KMS-11 (cell line): ENCODE measurements around the gene CAPZB.

Experiments used
- H2AFZ ChIP-seq: fragments of 200-600 bp; sonication (generic); 2 replicates; pipeline ENCODE4 v1.6.1; 2016; ENCODE audit warnings: antibody characterized with exemption, mixed run types, low read depth
- H3K27ac ChIP-seq: fragments of 200-600 bp; sonication (generic); 2 replicates; pipeline ENCODE4 v1.6.1; 2016; ENCODE audit warnings: mild to moderate bottlenecking, mixed run types
- H3K27me3 ChIP-seq: fragments of 200-600 bp; sonication (generic); 2 replicates; pipeline ENCODE4 v1.6.1; 2017; ENCODE audit warnings: mild to moderate bottlenecking, low read depth, mixed run types, moderate library complexity; ENCODE audit not compliant: insufficient read depth
- H3K36me3 ChIP-seq: fragments of 200-600 bp; sonication (generic); 2 replicates; pipeline ENCODE4 v1.6.1; 2017; ENCODE audit warnings: mild to moderate bottlenecking, mixed run types; ENCODE audit not compliant: insufficient read depth
- H3K4me1 ChIP-seq: fragments of 200-600 bp; sonication (generic); 2 replicates; pipeline ENCODE4 v1.6.1; 2016; ENCODE audit warnings: mild to moderate bottlenecking, low read depth, mixed run types; ENCODE audit not compliant: poor library complexity, severe bottlenecking
- H3K4me2 ChIP-seq: fragments of 200-600 bp; sonication (generic); 2 replicates; pipeline ENCODE4 v1.7.0; 2016; ENCODE audit warnings: mild to moderate bottlenecking, mixed run types
- H3K4me3 ChIP-seq: fragments of 200-600 bp; sonication (generic); IDR thresholded peaks from 2 replicates; pipeline ENCODE4 v1.6.1; 2017; ENCODE audit warnings: low read depth, low read length, mixed read lengths; ENCODE audit not compliant: insufficient read depth
- H3K79me2 ChIP-seq: fragments of 200-600 bp; sonication (generic); 2 replicates; pipeline ENCODE4 v1.6.1; 2016; ENCODE audit warnings: low read depth, mixed run types; ENCODE audit not compliant: insufficient read depth
- H3K9ac ChIP-seq: fragments of 200-600 bp; sonication (generic); 2 replicates; pipeline ENCODE4 v1.6.1; 2016; ENCODE audit warnings: mild to moderate bottlenecking, mixed run types
- H4K20me1 ChIP-seq: fragments of 200-600 bp; sonication (generic); 2 replicates; pipeline ENCODE4 v1.6.1; 2016; ENCODE audit warnings: mild to moderate bottlenecking, mixed run types; ENCODE audit not compliant: insufficient read depth
- CTCF ChIP-seq: fragments of 200-600 bp; sonication (generic); conservative IDR thresholded peaks from 2 replicates; pipeline ENCODE4 v1.6.1; 2017; ENCODE audit warnings: low read depth, mild to moderate bottlenecking, antibody characterized with exemption, low read length, moderate library complexity, mixed read lengths

CAPZB gene

DNA sequence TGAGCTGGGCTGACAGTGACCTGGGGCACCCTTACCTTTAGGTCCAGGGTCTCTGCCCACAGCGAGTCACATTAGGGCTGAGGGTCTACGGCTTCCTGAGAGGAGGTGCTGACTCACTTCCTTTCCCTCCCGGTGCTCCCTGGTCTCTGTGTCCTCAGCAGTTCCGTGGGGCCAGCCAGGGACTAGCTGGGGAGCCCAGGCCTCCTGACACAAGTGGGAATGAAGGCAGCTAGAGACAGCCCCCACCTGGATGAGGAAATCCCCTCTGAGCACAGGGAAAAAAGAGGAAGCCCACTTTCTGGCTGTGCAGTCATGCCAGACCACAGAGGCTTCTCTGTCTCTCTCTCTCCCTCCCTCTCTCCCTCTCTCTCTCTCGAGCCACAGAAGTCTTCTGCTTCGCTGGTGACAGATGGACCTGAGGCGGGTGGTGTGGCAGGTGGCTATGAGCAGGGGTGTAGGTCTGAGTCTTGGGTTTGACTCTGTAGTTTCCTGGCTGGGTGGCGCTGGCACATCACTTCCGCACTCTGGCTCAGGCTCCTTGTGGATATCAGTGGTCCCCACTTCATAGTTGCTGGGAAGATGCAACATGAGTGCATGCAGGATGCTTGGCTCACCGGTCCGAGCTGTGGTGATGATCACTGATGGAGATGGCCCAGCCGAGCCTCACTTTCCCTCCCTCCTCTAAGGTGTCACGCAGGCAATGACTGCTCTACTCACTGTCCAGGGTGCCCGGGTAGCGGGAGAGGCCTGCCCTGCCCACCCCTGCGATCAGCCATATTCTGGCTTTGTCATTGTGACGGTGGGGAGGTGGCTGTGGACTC is 169.8 kb downstream of the CAPZB start:
- H3K4me2 ChIP-seq = no peak overlapping the region

DNA sequence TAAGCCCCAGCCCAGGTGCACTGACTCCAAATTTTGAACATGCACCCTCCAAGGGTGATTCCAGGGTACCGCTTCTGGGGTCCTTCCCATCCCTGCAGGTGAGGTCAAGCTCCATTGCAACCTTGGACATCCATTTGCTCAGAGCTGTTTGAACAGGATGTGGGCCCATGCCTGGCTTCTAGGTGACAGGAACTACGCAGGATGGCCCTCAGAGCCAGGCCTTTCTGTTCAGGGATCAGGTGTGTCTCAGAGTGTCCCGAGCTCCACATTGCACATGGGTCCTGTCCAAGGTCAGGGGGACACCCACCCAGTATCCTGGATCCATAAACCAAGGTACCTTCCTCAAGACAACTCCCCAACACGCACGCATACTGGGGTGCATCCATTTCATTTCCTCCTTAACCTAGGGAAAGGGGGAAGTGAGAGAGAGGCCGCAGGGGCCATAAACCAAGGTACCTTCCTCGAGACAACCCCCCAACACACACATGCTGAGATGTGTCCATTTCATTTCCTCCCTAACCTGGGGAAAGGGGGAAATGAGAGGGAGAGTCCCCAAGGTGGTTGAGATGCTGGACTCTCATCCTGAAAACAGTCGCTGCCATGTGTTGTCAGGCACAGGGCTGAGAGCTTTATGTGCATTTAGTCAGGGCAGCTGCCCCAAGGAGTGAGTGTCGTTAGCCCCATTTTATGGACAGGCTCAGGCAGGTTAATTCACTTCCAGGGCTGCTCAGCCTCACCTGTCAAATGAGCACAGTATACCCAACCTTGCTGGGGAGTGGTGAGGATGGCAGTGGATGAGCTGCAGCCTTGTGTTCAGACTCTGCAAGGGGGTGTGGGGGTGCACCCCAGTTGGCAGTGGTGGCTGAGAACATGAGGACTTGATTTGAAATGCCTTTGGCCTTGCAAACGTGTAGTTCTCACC is 171.1 kb downstream of the CAPZB start:
- no peak overlapping the region for H3K4me2 ChIP-seq
- H3K9ac ChIP-seq = no peak overlapping the region
- no peak overlapping the region for H3K4me3 ChIP-seq
- peaks cover 16% of the 10 kb centered on the region for H3K4me1 ChIP-seq
- no peaks in the 10 kb centered on the region for H3K27me3 ChIP-seq
- no peaks in the 10 kb centered on the region for H3K79me2 ChIP-seq
- no peaks in the 10 kb centered on the region for H3K36me3 ChIP-seq
- H2AFZ ChIP-seq = no peak overlapping the region
- H4K20me1 ChIP-seq = no peaks in the 10 kb centered on the region
- H3K27ac ChIP-seq = no peak overlapping the region
- no peak for TF ChIP-seq CTCF

More for the DNA sequence above, 169.8 kb downstream of the CAPZB start:
- Histone ChIP-seq H3K9ac (no peak overlapping the region), H3K4me3 (no peak overlapping the region), H3K4me1 (peaks cover 14% of the 10 kb centered on the region), H3K27ac (no peak overlapping the region), H4K20me1 (no peaks in the 10 kb centered on the region), H3K36me3 (no peaks in the 10 kb centered on the region), H2AFZ (no peak overlapping the region), H3K79me2 (no peaks in the 10 kb centered on the region), H3K27me3 (no peaks in the 10 kb centered on the region)
- TF ChIP-seq CTCF = no peak

DNA sequence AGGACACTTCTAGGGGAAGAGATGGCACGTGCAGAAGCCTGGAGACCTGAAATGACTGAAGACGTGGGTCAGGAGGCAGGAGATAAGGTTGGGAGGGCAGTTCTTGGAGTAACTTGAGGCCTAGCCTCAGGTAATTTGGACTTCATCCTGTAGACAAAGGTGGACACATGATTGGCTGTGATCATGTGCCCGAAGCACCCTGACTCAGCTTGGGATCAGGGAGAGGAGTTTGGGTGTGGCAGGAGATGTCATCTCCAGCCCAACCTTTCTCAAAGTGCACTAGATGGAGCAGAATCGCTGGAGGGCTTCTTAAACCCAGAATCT is 171.7 kb downstream of the CAPZB start:
- no peak overlapping the region for H3K9ac ChIP-seq
- no peak overlapping the region for H3K4me3 ChIP-seq
- H3K27me3 ChIP-seq = no peaks in the 10 kb centered on the region
- H4K20me1 ChIP-seq = no peaks in the 10 kb centered on the region
- peaks cover 16% of the 10 kb centered on the region for H3K4me1 ChIP-seq
- H2AFZ ChIP-seq = no peak overlapping the region
- no peaks in the 10 kb centered on the region for H3K36me3 ChIP-seq
- H3K79me2 ChIP-seq = no peaks in the 10 kb centered on the region
- no peak overlapping the region for H3K4me2 ChIP-seq
- no peak for TF ChIP-seq CTCF
- no peak overlapping the region for H3K27ac ChIP-seq

GRCh38 chr1:19312782-19313635 is 172.3 kb downstream of the CAPZB start:
- H3K4me2 ChIP-seq = peak overlapping the region; percentile 80

More at GRCh38 chr1:19312782-19313635, 172.3 kb downstream of the CAPZB start:
- Histone ChIP-seq H2AFZ (peak overlapping the region; percentile 82), H3K9ac (peak overlapping the region; percentile 42; the same call in 1 of the 2 replicates), H3K27ac (no peak overlapping the region), H4K20me1 (no peaks in the 10 kb centered on the region), H3K36me3 (no peaks in the 10 kb centered on the region), H3K27me3 (no peaks in the 10 kb centered on the region), H3K4me1 (peaks cover 16% of the 10 kb centered on the region), H3K79me2 (no peaks in the 10 kb centered on the region), H3K4me3 (no peak overlapping the region)
- no peak for TF ChIP-seq CTCF
